Naive thymus-derived CD4-positive, alpha-beta T cell (primary cell): ENCODE measurements around the gene SUGP1. TPM values are rescaled to one million over a fixed set of nuclear protein-coding genes. Genes with fewer than 3 reads are reported as not detected.
A peak's percentile ranks its signal among the peaks of the same experiment; 100 is the strongest.

Experiments used
- ATAC-seq: fragments of 150-1000 bp; cut with Tn5 transposase; 2 replicates; pipeline ENCODE4 v1.10.0; 2021; ENCODE audit warnings: mild to moderate bottlenecking, moderate library complexity
- CTCF ChIA-PET: fragments of 350-600 bp; sonication (Branson Sonifier 250); formaldehyde crosslinking; loops from one replicate; lab custom pipeline; 2021; ENCODE audit warnings: antibody characterized with exemption; lab: Charles Lee
- POLR2A ChIA-PET: fragments of 350-600 bp; sonication (Branson Sonifier 250); formaldehyde crosslinking; loops from one replicate; lab custom pipeline; 2021; ENCODE audit warnings: antibody characterized with exemption, inconsistent platforms; lab: Charles Lee
- DNase-seq, 9 donors: peaks; one replicate each; pipeline versions ENCODE4 v3.0.0 to v3.0.0-alpha.2; 2020 to 2022; ENCODE audit warnings: mixed read lengths in 1 of 9
- H3K27ac ChIP-seq: one replicate; pipeline ENCODE4 v1.7.0; 2013; ENCODE audit warnings: mild to moderate bottlenecking, low read depth, low read length, moderate library complexity
- H3K27me3 ChIP-seq, 2 donors: one replicate each; pipeline ENCODE4 v1.7.0; 2013; ENCODE audit warnings: low read length in 2 of 2, mild to moderate bottlenecking in 2 of 2, moderate library complexity in 2 of 2; ENCODE audit not compliant: control insufficient read depth in 2 of 2, insufficient read depth in 2 of 2
- H3K36me3 ChIP-seq, 3 experiments: 1 replicate in 2 of 3; 2 replicates in 1 of 3; pipeline ENCODE4 v1.7.0; 2013; ENCODE audit warnings: low read length in 3 of 3, mild to moderate bottlenecking in 3 of 3, moderate library complexity in 1 of 3; ENCODE audit not compliant: insufficient read depth in 3 of 3, control insufficient read depth in 2 of 3
- H3K4me1 ChIP-seq, 2 donors: one replicate each; pipeline ENCODE4 v1.7.0; 2013; ENCODE audit warnings: low read length in 2 of 2, mild to moderate bottlenecking in 2 of 2, moderate library complexity in 1 of 2; ENCODE audit not compliant: control insufficient read depth in 2 of 2, insufficient read depth in 2 of 2
- H3K4me3 ChIP-seq: 2 replicates; pipeline ENCODE4 v1.7.0; 2013; ENCODE audit warnings: mild to moderate bottlenecking, low read length
- H3K9me3 ChIP-seq, 3 experiments: 1 replicate in 2 of 3; 2 replicates in 1 of 3; pipeline ENCODE4 v1.7.0; 2013; ENCODE audit warnings: low read length in 3 of 3; ENCODE audit not compliant: control insufficient read depth in 2 of 3
- H3K27ac Mint-ChIP-seq, 9 donors: one replicate each; pipeline ENCODE4 v1.8.0; 2020 to 2022; ENCODE audit warnings: mixed read lengths in 9 of 9, mild to moderate bottlenecking in 8 of 9, moderate library complexity in 5 of 9, inconsistent platforms in 2 of 9
- H3K27me3 Mint-ChIP-seq, 5 donors: one replicate each; pipeline ENCODE4 v1.8.0; 2021 to 2022; ENCODE audit warnings: mixed read lengths in 5 of 5, mild to moderate bottlenecking in 1 of 5
- H3K36me3 Mint-ChIP-seq, 5 donors: one replicate each; pipeline ENCODE4 v1.8.0; 2020 to 2022; ENCODE audit warnings: mixed read lengths in 5 of 5, mild to moderate bottlenecking in 3 of 5, inconsistent platforms in 1 of 5
- H3K4me1 Mint-ChIP-seq, 7 donors: one replicate each; pipeline ENCODE4 v1.8.0; 2020 to 2022; ENCODE audit warnings: mixed read lengths in 7 of 7, mild to moderate bottlenecking in 3 of 7, inconsistent platforms in 1 of 7
- H3K4me3 Mint-ChIP-seq, 10 donors: one replicate each; pipeline ENCODE4 v1.8.0; 2020 to 2022; ENCODE audit warnings: mild to moderate bottlenecking in 10 of 10, mixed read lengths in 10 of 10, moderate library complexity in 6 of 10, inconsistent platforms in 2 of 10
- H3K9me3 Mint-ChIP-seq, 11 donors: one replicate each; pipeline ENCODE4 v1.8.0; 2020 to 2022; ENCODE audit warnings: mixed read lengths in 11 of 11, mild to moderate bottlenecking in 4 of 11, inconsistent platforms in 1 of 11, moderate library complexity in 1 of 11
- intact Hi-C, 2 donors: fragments of 100-400 bp; cut with micrococcal nuclease; formaldehyde crosslinking; loops; one replicate each; pipeline ENCODE4 v1.15.1; 2023
- polyA plus RNA-seq, 2 donors: library from polyadenylated mRNA; unstranded; fragments of 300-500 nt; fragmentation: Illumina TruSeq; gene quantifications; one replicate each; pipeline ENCODE4 v1.2.3, GENCODE V29; 2021
- total RNA-seq, 6 experiments: library from RNA in 5 of 6; stranded (reverse) in 5 of 6; gene quantifications; 1 replicate in 5 of 6; 2 replicates in 1 of 6; pipeline ENCODE4 v1.2.3 and lab custom pipeline; 2021 to 2026

Gene SUGP1
- total and polyA plus RNA-seq, 7 experiments from 2014 or later, result 36.0 to 96.6 (median 59.7) TPM

- ATAC-seq, result no peak
- Histone ChIP-seq H3K27me3 (no peaks in the 10 kb centered on the region), H3K4me1 (no peaks in the 10 kb centered on the region), H3K36me3 (peaks cover 4 to 85% (median 27%) of the 10 kb centered on the region in 3 experiments), H3K9me3 (no peaks in the 10 kb centered on the region), H3K4me3 (no peak overlapping the region), H3K27ac (no peak overlapping the region)
- POLR2A ChIA-PET, result no interaction called here
- Mint-ChIP-seq H3K9me3 (no peaks in the 10 kb centered on the region), H3K4me1 (no peaks in the 10 kb centered on the region), H3K27ac (no peak overlapping the region), H3K4me3 (no peak overlapping the region), H3K36me3 (peaks cover 5 to 27% (median 10%) of the 10 kb centered on the region in 5 donors), H3K27me3 (no peaks in the 10 kb centered on the region)
- DNase-seq, result no peak
- intact Hi-C loops, result no loop called here
- CTCF ChIA-PET, result no interaction called here
Observed at GRCh38 chr19:19343762-19344161, 23.5 kb upstream of the SUGP1 start.

- Mint-ChIP-seq H3K27me3 (no peaks in the 10 kb centered on the region), H3K9me3 (no peaks in the 10 kb centered on the region), H3K27ac (no peak overlapping the region), H3K4me3 (no peak overlapping the region), H3K4me1 (no peaks in the 10 kb centered on the region), H3K36me3 (peaks cover 5 to 34% (median 10%) of the 10 kb centered on the region in 5 donors)
- no peak overlapping the region for H3K4me3 ChIP-seq
- no peaks in the 10 kb centered on the region for H3K4me1 ChIP-seq
- no peaks in the 10 kb centered on the region for H3K9me3 ChIP-seq
- ChIA-PET POLR2A (no interaction called here), CTCF (no interaction called here)
- H3K36me3 ChIP-seq, result peaks cover 4 to 85% (median 30%) of the 10 kb centered on the region in 3 experiments
- DNase-seq, result no peak
- no peaks in the 10 kb centered on the region for H3K27me3 ChIP-seq
- no peak for ATAC-seq
- H3K27ac ChIP-seq, result no peak overlapping the region
- intact Hi-C loops, result no loop called here
Observed at GRCh38 chr19:19343016-19343362, 22.7 kb upstream of the SUGP1 start.

- ATAC-seq, result no peak
- H3K27me3 ChIP-seq, result no peaks in the 10 kb centered on the region
- intact Hi-C loops, result no loop called here
- H3K4me3 ChIP-seq, result no peak overlapping the region
- H3K4me1 ChIP-seq, result no peaks in the 10 kb centered on the region
- peaks cover 4 to 85% (median 34%) of the 10 kb centered on the region in 3 experiments for H3K36me3 ChIP-seq
- no peaks in the 10 kb centered on the region for H3K4me1 Mint-ChIP-seq
- H3K27ac Mint-ChIP-seq, result no peak overlapping the region
- no peak overlapping the region for H3K4me3 Mint-ChIP-seq
- CTCF ChIA-PET, result no interaction called here
- peaks cover 5 to 33% (median 10%) of the 10 kb centered on the region in 5 donors for H3K36me3 Mint-ChIP-seq
- no peaks in the 10 kb centered on the region for H3K27me3 Mint-ChIP-seq
- no peaks in the 10 kb centered on the region for H3K9me3 ChIP-seq
- no peaks in the 10 kb centered on the region for H3K9me3 Mint-ChIP-seq
- POLR2A ChIA-PET, result no interaction called here
- no peak for DNase-seq
- H3K27ac ChIP-seq, result no peak overlapping the region
Observed at GRCh38 chr19:19342086-19343015, 22.0 kb upstream of the SUGP1 start.

DNA sequence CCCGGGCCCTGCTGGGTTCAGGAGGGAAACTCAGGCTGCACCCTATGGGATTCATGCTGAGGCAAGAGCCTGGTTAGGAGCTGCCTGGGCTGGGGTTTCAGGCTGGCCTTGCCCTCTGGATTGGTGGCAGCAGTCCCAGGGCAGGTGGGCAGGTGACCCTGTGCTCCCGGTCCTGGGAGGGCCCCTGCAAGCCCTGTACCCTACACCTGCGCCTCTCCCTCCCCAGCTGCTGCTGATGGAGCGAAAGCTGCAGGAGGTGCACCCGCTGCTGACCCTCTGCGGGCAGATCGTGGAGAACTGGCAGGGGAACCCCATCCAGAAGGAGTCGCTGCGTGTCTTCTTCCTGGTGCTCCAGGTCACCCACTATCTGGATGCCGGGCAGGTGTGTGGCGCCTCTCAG is 20.7 kb upstream of the SUGP1 start:
- no peaks in the 10 kb centered on the region for H3K27me3 ChIP-seq
- DNase-seq (no peak), ATAC-seq (no peak)
- peaks cover 4 to 85% (median 27%) of the 10 kb centered on the region in 3 experiments for H3K36me3 ChIP-seq
- no peaks in the 10 kb centered on the region for H3K9me3 ChIP-seq
- no peak overlapping the region for H3K4me3 ChIP-seq
- peaks cover 0 to 30% (median 8%) of the 10 kb centered on the region in 5 donors for H3K36me3 Mint-ChIP-seq
- H3K27me3 Mint-ChIP-seq, result no peaks in the 10 kb centered on the region
- intact Hi-C loops, result no loop called here
- H3K4me3 Mint-ChIP-seq, result no peak overlapping the region
- no peak overlapping the region for H3K27ac Mint-ChIP-seq
- no peaks in the 10 kb centered on the region for H3K4me1 Mint-ChIP-seq
- ChIA-PET POLR2A (interaction anchor here (1.2 kb wide), 1 partner anchor 16 kb away, joined by 3 read pairs; no protein-coding TSS in a partner anchor), CTCF (no interaction called here)
- H3K27ac ChIP-seq, result no peak overlapping the region
- no peaks in the 10 kb centered on the region for H3K9me3 Mint-ChIP-seq
- no peaks in the 10 kb centered on the region for H3K4me1 ChIP-seq

DNA sequence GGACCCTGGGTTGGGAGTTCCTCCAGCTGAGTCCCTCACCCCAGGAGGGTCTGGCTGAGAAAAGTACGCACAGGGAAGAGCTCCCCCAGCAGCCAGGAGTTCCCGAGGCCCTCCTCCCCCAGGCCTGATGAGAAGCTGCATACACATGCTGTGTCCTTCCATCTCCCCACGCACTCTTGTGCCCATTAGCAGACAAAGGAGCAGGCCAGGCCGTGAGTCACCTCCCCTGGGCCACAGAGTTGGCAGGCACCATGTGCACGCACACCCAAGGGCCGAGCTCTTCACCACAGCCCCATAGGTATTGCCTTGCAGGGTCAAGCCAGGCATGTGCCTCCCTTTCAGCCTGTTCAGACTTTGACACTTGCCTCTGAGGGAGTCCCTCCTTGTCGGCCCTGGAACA is 17.8 kb upstream of the SUGP1 start:
- no peaks in the 10 kb centered on the region for H3K27me3 Mint-ChIP-seq
- intact Hi-C loops, result no loop called here
- H3K4me1 Mint-ChIP-seq, result peaks cover 0 to 13% (median 4%) of the 10 kb centered on the region in 7 donors
- peak overlapping the region in 1 of 9 donors; percentile 72 for H3K27ac Mint-ChIP-seq
- peaks cover 0 to 18% (median 4%) of the 10 kb centered on the region in 5 donors for H3K36me3 Mint-ChIP-seq
- no peaks in the 10 kb centered on the region for H3K9me3 Mint-ChIP-seq
- H3K4me1 ChIP-seq, result no peaks in the 10 kb centered on the region
- ChIA-PET CTCF (no interaction called here), POLR2A (interaction anchor here (0.6 to 1.0 kb wide), 3 partner anchors 11 to 167 kb away, joined by 3 to 4 read pairs (median 3); no protein-coding TSS in a partner anchor)
- DNase-seq, result no peak
- no peak overlapping the region for H3K27ac ChIP-seq
- H3K27me3 ChIP-seq, result no peaks in the 10 kb centered on the region
- no peak for ATAC-seq
- no peak overlapping the region for H3K4me3 ChIP-seq
- H3K9me3 ChIP-seq, result no peaks in the 10 kb centered on the region
- no peak overlapping the region for H3K4me3 Mint-ChIP-seq
- peaks cover 3 to 85% (median 22%) of the 10 kb centered on the region in 3 experiments for H3K36me3 ChIP-seq

DNA sequence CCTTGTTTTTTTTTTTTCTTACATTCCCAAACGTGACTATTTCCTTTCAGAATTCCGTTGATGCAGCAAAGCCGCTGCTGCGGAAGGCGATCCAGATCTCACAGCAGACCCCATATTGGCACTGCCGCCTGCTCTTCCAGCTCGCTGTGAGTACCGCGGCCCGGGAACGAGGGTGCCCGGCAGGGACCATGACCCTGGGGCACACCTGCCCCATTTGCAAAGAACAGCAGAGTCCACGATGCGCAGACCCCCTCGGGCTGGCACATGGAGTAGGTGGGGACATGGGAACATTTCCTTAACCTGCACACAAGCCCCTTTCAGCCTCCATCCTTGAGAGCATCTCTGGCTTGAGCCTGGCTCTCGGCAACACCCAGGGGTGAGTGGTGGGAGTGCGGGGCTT is 16.8 kb upstream of the SUGP1 start:
- H3K27me3 Mint-ChIP-seq, result no peaks in the 10 kb centered on the region
- CTCF ChIA-PET, result no interaction called here

More for the DNA sequence above, 16.8 kb upstream of the SUGP1 start:
- Histone ChIP-seq H3K27ac (no peak overlapping the region), H3K4me1 (no peaks in the 10 kb centered on the region), H3K36me3 (peaks cover 0 to 85% (median 16%) of the 10 kb centered on the region in 3 experiments), H3K27me3 (no peaks in the 10 kb centered on the region), H3K9me3 (no peaks in the 10 kb centered on the region), H3K4me3 (no peak overlapping the region)
- Mint-ChIP-seq H3K27ac (no peak overlapping the region), H3K4me1 (peaks cover 0 to 13% (median 4%) of the 10 kb centered on the region in 7 donors), H3K4me3 (no peak overlapping the region), H3K36me3 (peaks cover 0 to 18% (median 4%) of the 10 kb centered on the region in 5 donors), H3K9me3 (no peaks in the 10 kb centered on the region)
- intact Hi-C loops, result no loop called here
- no peak for DNase-seq
- POLR2A ChIA-PET, result interaction anchor here (1.0 kb wide), 1 partner anchor 11 kb away, joined by 3 read pairs; no protein-coding TSS in a partner anchor
- ATAC-seq, result no peak
